Measurements from ENCODE around the gene LEKR1. TPM values are rescaled to one million over a fixed set of nuclear protein-coding genes. Genes with fewer than 3 reads are reported as not detected.

Gene LEKR1
- total RNA-seq, 1 donor from 2014 or later, result 0.78 TPM

DNA sequence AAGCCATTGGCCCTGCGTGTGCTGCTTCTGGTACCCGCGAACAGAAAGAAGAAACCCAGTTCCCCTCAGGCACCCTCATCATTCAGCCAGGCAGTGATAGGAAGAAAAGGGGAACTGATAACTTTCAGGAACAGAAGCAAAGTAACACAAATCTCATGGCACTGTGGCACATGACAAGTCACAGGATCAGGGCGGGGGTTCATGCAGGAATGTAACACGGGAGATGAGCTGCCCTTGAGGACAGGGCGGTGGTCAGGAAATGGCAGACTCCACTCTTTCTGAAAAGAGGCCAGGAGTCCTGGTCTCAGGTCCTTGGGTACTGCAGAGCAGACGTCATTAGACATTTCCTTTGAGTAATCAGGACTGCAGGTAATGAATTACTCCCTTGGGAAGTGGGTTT lies 238.2 kb downstream of the LEKR1 start:
- no peak for ATAC-seq
- DNase-seq (ENCODE audit: missing footprints), result no peak
- intact Hi-C loops (cut with DNase I), result no loop called here

DNA sequence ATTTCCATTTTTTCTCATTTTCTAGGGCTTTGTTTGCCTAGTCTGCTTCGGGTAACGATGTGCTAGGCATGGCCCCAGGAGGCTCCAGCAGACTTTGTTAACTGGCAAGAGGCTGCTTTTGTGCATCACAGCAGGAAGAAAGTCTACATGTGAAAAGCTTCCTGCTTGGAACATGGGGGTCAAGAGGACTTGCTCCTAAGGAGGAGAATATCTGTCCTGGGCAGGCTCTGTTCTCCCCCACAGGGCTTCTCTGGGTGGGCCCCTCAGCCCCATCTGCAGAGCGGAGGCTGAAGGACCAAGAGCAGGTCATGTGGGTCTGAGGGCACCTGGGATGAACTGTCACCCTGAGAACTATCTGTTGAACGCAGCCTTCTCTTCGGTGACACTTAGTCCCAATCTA lies 239.0 kb downstream of the LEKR1 start:
- intact Hi-C loops (cut with DNase I), result no loop called here
- DNase-seq (ENCODE audit: missing footprints), result no peak
- no peak for ATAC-seq

DNA sequence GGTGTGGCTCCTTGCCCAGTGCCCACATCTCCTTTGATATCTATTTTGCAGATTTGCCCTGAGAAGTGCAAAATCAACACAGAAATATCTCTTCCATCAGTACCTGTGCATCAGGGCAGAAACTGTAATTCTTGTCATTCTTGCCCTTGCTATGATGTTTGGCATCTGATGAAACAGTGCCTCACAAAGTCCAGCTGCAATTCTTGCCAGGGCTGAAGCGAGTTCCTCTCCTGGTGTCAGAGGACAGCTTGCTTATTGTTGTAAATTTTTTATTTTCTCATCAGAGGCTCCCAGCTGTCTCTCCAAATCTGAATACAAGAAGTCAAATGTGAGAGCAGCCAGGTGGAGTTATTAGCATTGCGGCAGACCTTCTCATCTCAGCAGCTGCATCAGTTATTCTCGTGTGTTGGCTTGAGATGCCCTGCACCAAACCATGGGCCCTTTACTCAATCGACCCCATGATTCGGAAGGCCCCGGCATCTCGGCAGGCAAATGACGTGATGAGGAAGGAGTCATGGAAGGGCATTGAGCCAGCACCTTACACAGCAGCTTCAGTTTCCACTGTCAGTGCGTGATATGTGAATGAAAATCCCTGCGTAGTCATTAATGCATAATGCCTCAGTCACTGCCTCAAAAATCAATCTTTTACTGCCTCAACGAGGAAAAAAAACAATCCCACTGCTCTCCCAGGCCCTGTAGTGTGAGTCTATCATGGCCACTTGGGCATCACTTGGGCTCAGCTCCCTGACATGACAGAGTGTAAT lies 240.4 kb downstream of the LEKR1 start:
- DNase-seq (ENCODE audit: missing footprints), result no peak
- no peak for ATAC-seq
- intact Hi-C loops (cut with DNase I), result no loop called here

DNA sequence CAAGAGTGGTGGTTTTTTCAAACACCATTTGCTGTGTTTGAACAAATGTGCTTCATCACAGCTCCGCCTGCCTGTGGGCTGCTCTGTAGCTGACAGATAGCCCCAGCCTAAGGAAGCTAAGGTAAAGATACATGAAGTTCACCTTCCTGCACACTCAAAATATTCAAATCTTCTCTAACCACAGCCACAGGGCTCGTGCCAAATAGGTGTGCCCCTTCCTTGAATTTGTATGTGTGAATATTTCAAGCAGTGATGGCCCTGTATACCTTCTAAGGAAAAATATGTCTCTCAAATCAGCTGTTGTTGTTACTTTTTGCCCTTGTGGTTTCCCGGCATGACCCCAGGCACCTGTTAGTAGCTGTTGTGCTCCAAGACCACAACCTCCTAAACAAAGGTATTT lies 241.0 kb downstream of the LEKR1 start:
- intact Hi-C loops (cut with DNase I), result no loop called here
- no peak for DNase-seq (ENCODE audit: missing footprints)
- peak; percentile 36 for ATAC-seq

DNA sequence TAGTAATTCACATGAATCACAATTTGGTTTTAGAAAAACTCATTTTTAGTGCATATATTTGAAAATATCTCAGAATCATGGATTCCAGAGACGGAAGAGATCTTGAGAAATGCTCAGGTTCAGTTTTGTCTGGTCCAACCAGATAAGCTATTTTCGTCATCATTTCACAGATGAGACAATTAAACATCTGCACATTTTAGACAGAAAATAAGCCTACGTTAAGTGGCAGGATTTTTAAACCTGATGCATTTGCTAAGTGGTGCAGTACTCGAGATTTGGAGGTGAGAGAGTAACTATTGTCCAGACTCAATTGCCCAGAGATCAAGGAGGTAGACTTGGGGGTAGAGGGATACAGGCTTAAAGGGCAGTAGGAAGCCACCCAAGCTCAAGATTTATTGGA lies 243.3 kb downstream of the LEKR1 start:
- intact Hi-C loops (cut with DNase I), result no loop called here
- ATAC-seq (no peak), DNase-seq (ENCODE audit: missing footprints) (no peak)

DNA sequence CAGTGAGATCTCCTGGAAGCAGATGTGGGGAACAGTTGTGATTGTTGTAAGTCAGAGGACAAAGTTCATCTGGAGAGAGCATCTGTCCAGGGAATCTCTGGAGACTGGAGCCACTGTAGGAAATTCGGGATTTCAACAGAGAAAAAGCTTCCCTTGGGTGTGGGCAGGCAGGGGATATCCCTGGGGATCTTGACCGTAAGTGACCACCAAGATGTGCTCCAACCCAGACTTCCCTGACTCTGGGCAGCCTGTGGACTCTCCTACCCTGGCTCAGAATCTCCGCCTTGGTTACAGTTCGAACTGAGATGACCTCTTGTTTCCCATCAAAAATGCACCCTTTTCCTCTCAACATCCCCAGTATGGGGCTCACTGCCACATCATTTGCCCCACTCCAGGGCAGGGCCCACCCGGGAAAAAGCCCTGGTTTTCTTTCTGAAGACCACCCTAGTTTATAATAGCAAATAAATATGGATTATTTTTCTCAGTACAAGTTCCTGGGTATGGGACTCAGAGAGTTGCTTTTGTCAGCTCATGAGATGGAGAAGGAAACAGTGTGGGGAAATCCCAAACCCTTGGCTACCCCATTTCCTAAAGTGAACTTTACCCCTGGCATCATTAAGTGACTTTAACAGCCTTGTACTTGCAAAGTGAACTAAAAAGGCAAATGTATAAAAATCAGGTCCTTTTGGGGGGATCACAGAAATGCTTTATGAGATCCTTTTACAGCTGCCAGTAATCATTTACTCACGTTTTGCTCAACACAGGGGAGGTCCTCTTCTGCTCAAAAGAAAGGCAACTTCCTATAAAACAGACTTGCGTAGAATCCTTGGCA lies 243.9 kb downstream of the LEKR1 start:
- intact Hi-C loops (cut with DNase I), result no loop called here
- ATAC-seq (no peak), DNase-seq (ENCODE audit: missing footprints) (no peak)

DNA sequence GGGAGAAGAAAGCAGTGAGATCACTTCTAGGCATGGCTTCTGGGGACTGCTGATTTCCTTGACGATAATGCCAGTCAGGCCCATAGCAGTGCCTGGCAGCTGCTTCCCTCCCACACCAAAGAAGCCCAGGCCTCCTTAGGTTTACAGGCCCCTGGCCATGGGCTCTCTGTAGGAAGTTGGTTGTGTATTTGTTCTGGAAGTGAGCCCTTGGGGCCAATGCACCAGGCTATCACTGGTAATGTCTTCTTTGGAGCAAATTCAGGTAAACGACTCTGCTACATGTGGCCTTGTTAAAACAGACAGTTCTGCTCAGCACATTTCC lies 244.5 kb downstream of the LEKR1 start:
- ATAC-seq, result no peak
- intact Hi-C loops (cut with DNase I), result no loop called here

DNA sequence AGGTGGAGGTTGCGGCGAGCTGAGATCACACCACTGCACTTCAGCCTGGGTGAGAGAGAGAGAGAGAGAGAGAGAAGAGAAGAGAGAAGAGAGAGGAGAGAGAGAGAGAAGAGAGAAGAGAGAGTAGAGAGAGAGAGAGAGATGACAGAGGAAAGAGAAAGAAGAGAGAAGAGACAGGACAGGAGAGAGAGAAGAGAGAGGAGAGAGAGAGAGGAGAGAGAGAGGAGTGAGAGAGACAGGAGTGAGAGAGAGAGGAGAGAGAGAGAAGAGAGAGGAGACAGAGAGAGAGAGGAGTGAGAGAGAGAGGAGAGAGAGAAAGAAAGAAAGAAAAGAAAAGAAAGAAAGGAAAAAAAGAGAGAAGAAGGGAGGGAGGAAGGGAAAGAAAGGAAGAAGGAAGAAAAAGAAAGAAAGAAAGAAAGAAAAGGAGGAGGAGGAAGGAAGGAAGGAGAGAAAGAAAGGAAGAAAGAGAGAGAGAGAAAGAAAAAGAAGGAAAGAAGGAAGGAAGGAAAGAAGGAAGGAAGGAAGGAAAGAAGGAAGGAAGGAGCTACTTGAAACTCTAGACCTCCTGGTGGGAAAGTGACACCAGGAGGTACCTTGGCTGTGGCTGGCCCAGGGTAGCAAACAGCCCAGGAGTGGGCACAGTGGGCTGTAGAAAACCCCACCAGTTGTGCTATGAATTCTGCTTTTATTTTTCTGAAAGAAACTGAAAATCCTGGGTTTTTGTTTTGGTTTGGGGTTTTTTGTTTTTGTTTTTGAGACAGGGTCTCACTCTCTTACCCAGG lies 245.8 kb downstream of the LEKR1 start:
- ATAC-seq, result no peak

More for the DNA sequence above, 244.5 kb downstream of the LEKR1 start:
- no peak for DNase-seq (ENCODE audit: missing footprints)

DNA sequence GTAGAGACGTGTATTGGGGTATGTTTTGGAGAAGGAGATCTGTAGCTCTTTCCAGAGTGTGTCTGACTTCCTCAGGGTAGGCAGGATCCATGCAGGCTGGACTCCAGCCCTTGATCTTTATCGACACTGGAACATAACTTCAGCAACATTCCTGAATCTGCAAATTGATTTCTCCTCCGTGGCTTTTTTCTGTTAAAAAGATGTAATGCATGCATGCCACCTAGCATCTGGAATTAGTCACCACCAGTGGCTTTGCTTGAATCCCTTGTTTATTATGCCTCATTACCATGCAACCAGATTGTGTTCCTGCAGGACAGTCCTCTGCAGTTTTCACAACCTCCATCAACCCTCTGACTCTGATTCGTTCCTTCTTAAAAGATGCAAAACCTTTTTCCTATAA lies 247.7 kb downstream of the LEKR1 start:
- DNase-seq (ENCODE audit: missing footprints) (no peak), ATAC-seq (no peak)
- intact Hi-C loops (cut with DNase I), result no loop called here

More for the DNA sequence above, 245.8 kb downstream of the LEKR1 start:
- intact Hi-C loops (cut with DNase I), result no loop called here
- no peak for DNase-seq (ENCODE audit: missing footprints)

DNA sequence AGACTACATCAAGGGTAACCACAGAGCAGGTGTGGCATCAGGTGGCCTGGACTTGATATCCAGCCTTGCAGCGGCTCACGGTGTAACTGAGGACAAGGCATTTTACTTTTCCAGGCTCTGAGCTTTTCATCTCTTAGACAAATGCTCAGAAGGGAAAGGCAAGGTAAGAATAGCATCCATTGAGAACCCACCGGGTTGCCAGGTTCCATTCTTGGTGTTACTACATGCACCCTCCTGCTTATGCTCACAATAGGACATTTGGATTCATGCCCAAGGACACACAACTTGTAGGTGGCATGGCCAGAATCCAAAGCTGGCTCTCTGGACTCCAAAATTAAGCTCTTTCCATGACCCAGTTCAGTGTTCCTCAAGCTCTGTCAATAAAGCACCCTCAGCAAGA lies 248.3 kb downstream of the LEKR1 start:
- intact Hi-C loops (cut with DNase I), result no loop called here
- no peak for DNase-seq (ENCODE audit: missing footprints)
- no peak for ATAC-seq

DNA sequence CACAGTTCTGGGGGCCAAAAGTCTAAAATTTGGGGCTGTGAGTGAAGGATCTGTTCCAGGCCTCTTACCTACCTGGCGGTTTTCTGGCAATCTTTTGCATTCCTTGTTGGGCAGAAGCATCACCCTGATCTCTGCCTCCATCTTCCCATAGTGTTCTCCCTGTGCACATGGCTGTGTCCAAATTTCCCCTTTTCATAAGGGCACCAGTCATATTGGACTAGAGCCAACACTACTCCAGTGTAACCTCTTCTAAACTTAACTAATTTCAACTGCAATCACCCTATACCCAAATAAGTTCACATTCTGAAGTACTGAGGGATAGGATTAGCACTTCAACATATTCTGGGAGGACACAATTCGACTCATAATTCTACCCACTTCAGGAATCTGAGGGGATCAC lies 248.8 kb downstream of the LEKR1 start:
- intact Hi-C loops (cut with DNase I), result no loop called here
- no peak for DNase-seq (ENCODE audit: missing footprints)

DNA sequence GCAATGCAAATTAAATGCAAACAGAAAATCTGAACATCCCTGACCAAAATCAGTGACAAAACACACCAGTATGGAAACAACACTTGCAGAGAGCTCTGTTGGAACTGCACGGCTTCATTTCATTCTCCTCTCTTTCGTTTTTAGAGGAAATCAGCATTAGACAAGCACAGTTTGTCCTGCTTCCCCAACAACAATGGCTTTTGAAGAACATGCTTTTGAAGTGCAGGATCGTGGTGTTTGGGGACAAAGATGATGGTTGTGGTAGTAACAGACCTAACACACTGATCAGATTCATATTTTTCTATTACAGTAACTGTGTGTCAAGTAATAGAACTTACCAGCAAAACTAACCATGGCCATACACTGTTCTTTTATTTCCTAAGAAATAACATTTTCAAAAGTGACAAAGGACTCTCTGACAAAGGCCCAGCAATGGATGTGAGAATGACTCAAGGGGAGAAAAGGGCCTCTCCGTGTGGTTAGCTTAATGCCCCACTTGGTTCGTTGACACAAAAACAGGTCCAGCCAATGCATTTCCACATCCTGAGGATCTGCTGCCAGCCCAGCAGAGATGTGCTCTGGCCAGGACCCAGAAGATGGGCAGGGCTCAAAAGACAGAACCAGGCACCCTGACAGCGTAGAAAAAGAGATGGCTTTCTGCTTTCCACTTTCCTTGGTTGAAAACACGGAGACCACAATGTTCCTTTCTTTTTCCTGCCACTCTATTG lies 249.7 kb downstream of the LEKR1 start:
- intact Hi-C loops (cut with DNase I), result no loop called here
- no peak for DNase-seq (ENCODE audit: missing footprints)
- no peak for ATAC-seq

More for the DNA sequence above, 248.8 kb downstream of the LEKR1 start:
- no peak for ATAC-seq

DNA sequence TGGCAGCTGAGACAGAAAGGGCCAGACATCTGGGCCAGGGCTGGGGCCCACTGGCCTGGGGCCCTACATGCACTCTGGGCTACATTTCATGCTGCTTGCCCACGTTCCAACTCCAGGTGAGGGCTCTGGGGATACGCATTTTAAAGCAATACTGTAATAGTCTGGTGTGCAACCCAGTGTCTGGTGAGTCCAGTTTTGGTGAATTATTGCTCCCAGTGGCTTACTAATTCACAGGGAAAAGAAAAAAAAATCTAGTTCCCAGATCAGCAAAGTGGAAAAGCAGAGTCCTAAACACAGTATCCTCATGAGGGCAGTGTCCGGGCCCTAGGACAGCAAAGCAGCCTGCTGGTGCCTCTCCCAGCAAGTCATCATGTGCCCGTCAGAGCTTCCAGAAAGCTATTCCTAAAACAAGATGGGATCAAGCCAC lies 251.4 kb downstream of the LEKR1 start:
- ATAC-seq (peak; percentile 60), DNase-seq (ENCODE audit: missing footprints) (no peak)
- intact Hi-C loops (cut with DNase I), result no loop called here

DNA sequence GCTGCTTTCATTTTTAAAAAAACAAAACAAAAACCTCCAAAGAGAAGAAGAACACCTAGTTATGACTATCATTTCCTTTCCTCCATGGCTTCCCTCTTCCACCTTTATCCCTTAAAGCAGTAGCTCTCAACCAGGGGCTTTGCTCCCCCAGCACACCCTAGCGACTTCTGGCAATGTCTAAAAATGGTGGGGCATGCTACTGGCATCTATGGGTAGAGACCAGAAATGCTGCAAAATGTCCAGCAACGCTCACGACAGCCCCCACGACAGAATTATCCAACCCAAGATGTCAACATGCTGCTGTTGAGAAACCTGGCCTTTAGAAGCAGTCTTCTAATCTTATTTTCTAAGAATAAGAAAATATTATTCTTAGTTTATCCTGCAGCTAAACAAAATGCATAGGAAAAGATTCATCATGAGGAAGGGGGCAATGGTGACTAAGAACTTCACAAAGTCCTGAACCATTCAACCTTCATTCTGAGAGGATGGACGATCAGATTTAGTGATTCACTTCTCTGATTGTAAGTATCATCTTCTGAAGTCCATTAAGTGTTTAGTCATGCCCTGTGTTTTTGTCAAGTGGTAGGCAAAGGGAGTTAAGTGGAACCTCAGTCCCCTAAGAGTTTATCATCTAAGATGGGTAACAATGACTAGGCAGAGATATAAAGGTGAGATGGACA lies 252.1 kb downstream of the LEKR1 start:
- ATAC-seq, result no peak

DNA sequence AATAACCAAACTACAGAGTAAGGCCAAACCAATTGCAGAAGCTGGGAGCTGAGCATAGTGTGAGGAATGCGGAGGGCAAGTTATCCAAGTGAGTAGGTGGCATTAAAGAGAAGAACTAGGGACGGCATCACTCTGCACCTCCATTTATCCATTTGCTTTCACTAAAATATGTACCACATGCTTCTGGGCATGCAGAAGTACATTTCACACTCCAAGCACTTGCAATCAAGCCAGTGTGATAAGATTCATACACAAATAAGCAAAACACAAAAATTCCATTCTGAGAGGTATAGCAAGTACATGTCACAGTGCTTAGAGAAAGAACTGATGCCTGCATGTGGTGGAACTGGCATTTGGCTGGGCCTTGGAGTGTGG lies 252.6 kb downstream of the LEKR1 start:
- no peak for ATAC-seq
- intact Hi-C loops (cut with DNase I), result no loop called here
- no peak for DNase-seq (ENCODE audit: missing footprints)

More for the DNA sequence above, 252.1 kb downstream of the LEKR1 start:
- DNase-seq (ENCODE audit: missing footprints), result no peak
- intact Hi-C loops (cut with DNase I), result no loop called here

DNA sequence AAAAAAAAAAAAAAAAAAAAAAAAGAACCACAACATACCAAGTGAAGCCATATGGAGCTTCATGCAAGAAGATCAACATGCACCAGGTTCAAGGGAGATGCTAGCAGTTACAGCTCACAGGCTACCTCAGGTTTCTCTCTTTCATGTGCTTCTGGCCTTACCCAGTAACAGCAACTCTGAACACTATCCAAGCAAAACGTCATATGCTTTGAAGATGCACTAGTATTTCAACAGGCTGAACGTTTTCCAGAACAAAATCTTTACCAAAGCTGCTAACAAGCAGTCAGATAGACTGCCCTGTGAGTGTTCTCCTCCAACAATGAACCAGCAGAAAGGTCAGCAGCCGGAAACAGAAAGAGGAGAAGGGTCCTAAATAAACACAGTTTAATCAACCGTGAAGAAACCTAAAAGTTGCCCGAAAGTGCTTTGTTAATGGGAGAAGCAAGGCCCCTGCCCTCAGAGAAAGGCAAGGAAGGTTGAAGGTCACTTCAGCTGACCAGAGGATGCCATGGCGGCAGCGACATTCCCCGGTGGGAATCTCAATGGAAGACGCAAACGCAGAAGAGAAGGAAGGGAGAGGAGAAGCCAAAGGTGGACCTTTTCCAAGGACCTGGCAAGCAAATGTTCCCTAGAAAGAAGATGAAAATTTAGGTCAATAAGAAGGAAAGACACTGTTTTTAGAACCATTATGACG lies 253.7 kb downstream of the LEKR1 start:
- ATAC-seq, result no peak
- intact Hi-C loops (cut with DNase I), result loop anchor here (2.0 to 10.0 kb wide), 2 partner anchors 405 to 1575 kb away; partner anchors contain the start of gene TIPARP
- DNase-seq (ENCODE audit: missing footprints), result no peak

DNA sequence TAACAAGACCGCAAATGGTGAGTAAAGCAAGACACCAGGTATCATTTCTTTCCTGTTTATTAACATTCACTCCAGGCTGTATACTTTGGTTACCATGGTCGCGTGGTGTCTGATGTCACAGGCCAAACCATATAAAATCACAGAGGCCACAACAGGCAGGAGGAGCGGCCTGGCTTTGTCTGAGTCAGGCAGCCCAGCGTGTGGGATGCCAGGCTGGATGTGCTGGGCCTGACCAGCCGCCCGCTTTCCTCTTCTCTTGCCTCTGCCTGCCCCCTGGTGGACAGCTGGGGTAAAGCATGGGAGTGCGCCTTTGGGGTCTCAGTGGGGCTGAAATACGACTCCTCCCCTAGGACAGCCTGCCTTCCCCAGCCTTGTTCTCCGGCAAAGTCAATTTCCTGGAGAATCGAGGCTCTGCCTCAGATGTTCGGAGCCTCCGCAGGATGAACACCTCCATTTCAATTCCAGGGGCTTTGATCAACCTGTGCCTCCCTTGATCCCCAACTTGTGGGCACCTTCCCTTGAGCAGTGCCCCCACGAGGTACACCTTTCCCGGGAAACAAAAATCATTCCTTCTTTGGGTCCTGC lies 255.6 kb downstream of the LEKR1 start:
- DNase-seq (ENCODE audit: missing footprints) (peak; percentile 95), ATAC-seq (peak; percentile 84)
- intact Hi-C loops (cut with DNase I), result loop anchor here (2.0 to 10.0 kb wide), 2 partner anchors 407 to 1573 kb away; partner anchors contain the start of gene TIPARP

Data from Right ventricle myocardium inferior (tissue), 1 donor.